Left renal cortex interstitium (tissue), 4 donors: ENCODE results near the gene CDH18. TPM values are rescaled to one million over a fixed set of nuclear protein-coding genes. Genes with fewer than 3 reads are reported as not detected.

ENCODE experiments used
- DNase-seq, 4 donors: peaks; one replicate each; pipeline ENCODE4 v3.0.0-alpha.2; 2013; ENCODE audit warnings: low read depth in 4 of 4, low spot score in 2 of 4, missing footprints in 1 of 4
- polyA plus RNA-seq, 4 donors: library from polyadenylated mRNA; unstranded; fragments of 120-200 nt; gene quantifications; one replicate each; pipeline ENCODE4 v1.2.1, GENCODE V29; 2013; ENCODE audit not compliant: insufficient read length in 4 of 4

Gene CDH18
- polyA plus RNA-seq, 4 donors, result 0.84 to 1.2 (median 0.96) TPM

GRCh38 chr5:19492861-19493260 lies 495.1 kb downstream of the CDH18 start:
- no peak for DNase-seq

GRCh38 chr5:19488786-19489185 lies 499.2 kb downstream of the CDH18 start:
- DNase-seq, result no peak

- DNase-seq, result no peak
These were observed 500.5 kb downstream of the CDH18 start for GRCh38 chr5:19487480-19487879.

GRCh38 chr5:19479562-19479961 lies 508.4 kb downstream of the CDH18 start:
- DNase-seq, result no peak

- DNase-seq, result no peak
These were observed 526.0 kb downstream of the CDH18 start for GRCh38 chr5:19462019-19462418.

- DNase-seq, result no peak
These were observed 563.5 kb downstream of the CDH18 start for GRCh38 chr5:19424506-19424905.
